Measurements from ENCODE around the gene USH2A.

USH2A gene

DNA sequence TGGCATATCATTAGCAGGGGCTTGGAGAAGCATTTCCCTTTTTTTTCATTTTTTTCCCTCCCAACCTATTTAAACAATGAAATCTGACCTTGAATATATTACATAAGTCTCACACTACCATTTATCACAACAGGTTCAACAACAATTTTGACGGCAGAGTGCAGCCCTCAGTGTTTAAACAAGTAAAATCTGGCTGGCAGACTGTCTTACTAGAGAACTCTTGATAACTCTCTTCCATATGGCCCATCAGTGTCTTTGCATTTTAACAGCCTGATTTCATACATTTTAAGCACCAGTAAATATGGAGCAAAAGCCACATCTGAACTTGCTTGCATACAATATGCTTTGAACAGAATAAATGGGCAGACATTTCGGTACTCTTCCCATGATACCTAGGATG, 643.1 kb downstream of the USH2A start:
- in situ Hi-C loops (cut with MboI; ENCODE audit: low sequenced_read_pairs) = no loop called here

GRCh38 chr1:215779729-215780128, 643.5 kb downstream of the USH2A start:
- Histone ChIP-seq H3K36me3 (replicated peaks) (no peaks in the 10 kb centered on the region), H3K4me1 (no peaks in the 10 kb centered on the region), H3K27me3 (ENCODE audit: low read depth) (no peaks in the 10 kb centered on the region), H3K9me3 (no peaks in the 10 kb centered on the region), H3K4me3 (no peak overlapping the region)
- in situ Hi-C loops (cut with MboI; ENCODE audit: low sequenced_read_pairs) = no loop called here
- no peak for DNase-seq (ENCODE audit: low spot score in 2 of 2)

More for the DNA sequence above, 643.1 kb downstream of the USH2A start:
- no peak for DNase-seq (ENCODE audit: low spot score in 2 of 2)
- Histone ChIP-seq H3K27me3 (ENCODE audit: low read depth) (no peaks in the 10 kb centered on the region), H3K4me1 (no peaks in the 10 kb centered on the region), H3K36me3 (replicated peaks) (no peaks in the 10 kb centered on the region), H3K4me3 (no peak overlapping the region), H3K9me3 (no peaks in the 10 kb centered on the region)

DNA sequence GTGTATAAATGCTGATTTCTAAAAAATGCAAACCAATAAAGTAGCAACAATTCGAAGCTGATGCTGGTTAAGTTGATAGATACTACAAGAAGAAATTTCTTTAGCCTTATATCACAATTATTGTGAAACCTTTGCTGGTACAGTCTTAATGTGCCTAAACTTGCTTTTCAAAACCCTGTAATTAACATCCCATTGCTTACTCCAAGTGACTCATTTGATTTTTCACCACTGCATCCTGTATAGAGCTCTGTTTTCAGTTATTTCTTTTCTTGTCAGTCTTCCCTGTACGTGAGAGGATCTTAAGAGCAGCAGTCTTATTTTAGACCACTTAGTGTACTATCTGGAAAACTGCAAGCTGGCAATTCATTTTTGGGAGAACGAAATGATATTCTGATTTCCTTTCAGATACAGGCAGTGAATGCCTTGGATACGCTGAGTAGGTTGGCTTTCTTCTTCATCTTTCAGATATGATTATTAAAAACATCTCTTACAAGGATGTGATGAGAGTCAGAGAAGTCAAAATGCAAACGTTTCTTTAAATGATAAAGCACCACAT, 645.8 kb downstream of the USH2A start:
- Histone ChIP-seq H3K4me1 (no peaks in the 10 kb centered on the region), H3K36me3 (replicated peaks) (no peaks in the 10 kb centered on the region), H3K27me3 (ENCODE audit: low read depth) (no peaks in the 10 kb centered on the region), H3K4me3 (no peak overlapping the region), H3K9me3 (no peaks in the 10 kb centered on the region)
- in situ Hi-C loops (cut with MboI; ENCODE audit: low sequenced_read_pairs) = no loop called here
- DNase-seq (ENCODE audit: low spot score in 2 of 2) = no peak

DNA sequence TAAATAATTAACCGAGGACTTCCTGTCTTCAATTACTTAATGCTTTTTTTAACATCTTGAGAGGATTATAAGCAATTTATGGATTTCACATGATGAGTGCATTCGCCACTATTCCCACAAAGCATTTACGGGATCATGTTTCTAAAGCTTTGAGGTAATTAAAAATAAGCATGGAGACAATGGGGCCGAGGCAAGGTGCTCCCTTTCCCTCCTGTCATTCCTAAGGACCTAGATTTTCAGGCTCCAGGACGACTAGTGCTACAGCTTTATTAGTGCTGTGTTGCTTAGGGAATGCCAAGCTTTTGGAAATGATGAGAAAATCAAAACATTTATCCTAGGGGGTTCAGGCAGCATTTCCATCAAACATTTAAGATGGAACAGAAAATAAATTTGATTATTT, 646.9 kb downstream of the USH2A start:
- DNase-seq (ENCODE audit: low spot score in 2 of 2) = no peak

GRCh38 chr1:215772151-215772550, 651.1 kb downstream of the USH2A start:
- no peak for DNase-seq (ENCODE audit: low spot score in 2 of 2)
- H3K9me3 ChIP-seq = no peaks in the 10 kb centered on the region
- H3K4me1 ChIP-seq = peaks cover 12% of the 10 kb centered on the region
- no peak overlapping the region for H3K4me3 ChIP-seq
- in situ Hi-C loops (cut with MboI; ENCODE audit: low sequenced_read_pairs) = no loop called here
- H3K27me3 ChIP-seq (ENCODE audit: low read depth) = no peaks in the 10 kb centered on the region
- H3K36me3 ChIP-seq (replicated peaks) = no peaks in the 10 kb centered on the region

More for the DNA sequence above, 646.9 kb downstream of the USH2A start:
- Histone ChIP-seq H3K9me3 (no peaks in the 10 kb centered on the region), H3K4me3 (no peak overlapping the region), H3K36me3 (replicated peaks) (no peaks in the 10 kb centered on the region), H3K4me1 (no peaks in the 10 kb centered on the region), H3K27me3 (ENCODE audit: low read depth) (no peaks in the 10 kb centered on the region)
- in situ Hi-C loops (cut with MboI; ENCODE audit: low sequenced_read_pairs) = no loop called here

- Histone ChIP-seq H3K36me3 (replicated peaks) (no peaks in the 10 kb centered on the region), H3K27me3 (ENCODE audit: low read depth) (no peaks in the 10 kb centered on the region), H3K4me1 (peaks cover 15% of the 10 kb centered on the region), H3K4me3 (no peak overlapping the region), H3K9me3 (no peaks in the 10 kb centered on the region)
- no peak for DNase-seq (ENCODE audit: low spot score in 2 of 2)
- in situ Hi-C loops (cut with MboI; ENCODE audit: low sequenced_read_pairs) = no loop called here
Measured at GRCh38 chr1:215768303-215768702, 654.9 kb downstream of the USH2A start.

DNA sequence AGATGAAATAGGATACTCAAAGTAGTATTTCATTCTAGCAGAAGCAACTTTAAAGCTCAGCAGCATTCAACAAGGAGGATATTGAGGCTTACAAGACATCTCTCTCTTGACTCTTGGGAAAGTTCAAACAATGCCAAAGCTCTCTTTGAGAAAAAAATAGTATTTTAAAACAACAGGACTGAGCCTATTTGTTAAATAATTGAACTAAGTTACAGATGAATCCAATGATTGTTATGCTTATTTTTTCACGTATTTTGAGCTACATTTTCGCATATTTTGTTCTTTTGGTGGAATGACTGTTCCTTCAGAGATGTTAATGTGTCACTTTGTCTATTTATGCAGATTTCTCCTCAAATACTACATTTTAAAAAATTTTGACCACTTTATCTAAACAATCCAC, 655.5 kb downstream of the USH2A start:
- in situ Hi-C loops (cut with MboI; ENCODE audit: low sequenced_read_pairs) = no loop called here
- DNase-seq (ENCODE audit: low spot score in 2 of 2) = peak in 1 of 2 experiments; percentile 52

DNA sequence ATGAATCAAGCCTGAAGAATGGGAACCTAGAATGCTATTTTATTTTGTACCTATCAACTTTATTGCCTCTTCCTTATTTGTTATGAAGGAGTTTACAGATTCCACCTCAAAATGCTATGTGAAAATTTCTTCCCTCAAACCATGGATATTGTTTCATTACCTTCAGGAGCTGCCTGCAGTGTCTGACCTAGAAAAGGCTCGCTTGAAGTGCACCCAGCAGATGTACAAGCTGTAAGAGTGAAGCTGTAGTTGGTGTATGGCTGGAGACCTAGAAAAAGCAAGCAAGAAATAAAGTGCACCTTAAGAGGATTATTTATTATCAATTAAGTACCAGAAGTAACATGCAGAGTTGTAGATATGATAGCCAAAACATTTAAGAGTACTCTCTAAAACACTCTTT, 656.7 kb downstream of the USH2A start:
- H3K27me3 ChIP-seq (ENCODE audit: low read depth) = no peaks in the 10 kb centered on the region

More for the DNA sequence above, 655.5 kb downstream of the USH2A start:
- Histone ChIP-seq H3K9me3 (no peaks in the 10 kb centered on the region), H3K4me1 (peaks cover 15% of the 10 kb centered on the region), H3K27me3 (ENCODE audit: low read depth) (no peaks in the 10 kb centered on the region), H3K4me3 (no peak overlapping the region), H3K36me3 (replicated peaks) (no peaks in the 10 kb centered on the region)

DNA sequence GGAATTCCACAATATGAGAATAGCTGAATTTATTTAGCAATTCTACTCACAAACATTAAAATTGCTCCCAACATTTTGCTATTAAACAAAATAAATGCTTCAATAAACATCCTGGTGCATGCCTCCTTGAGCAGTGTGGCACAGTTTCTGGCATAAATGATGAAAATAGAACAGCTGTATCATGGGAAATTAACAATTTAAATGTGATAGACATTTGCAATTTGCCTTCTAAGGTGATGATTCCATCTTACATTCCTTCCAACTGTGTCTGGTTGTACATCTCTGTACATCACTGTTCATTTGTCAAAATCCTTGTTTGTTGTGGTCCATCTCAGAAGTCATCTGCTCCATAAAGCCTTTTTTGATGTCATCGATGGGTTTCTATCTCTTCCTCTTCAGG, 657.4 kb downstream of the USH2A start:
- in situ Hi-C loops (cut with MboI; ENCODE audit: low sequenced_read_pairs) = no loop called here
- H3K9me3 ChIP-seq = no peaks in the 10 kb centered on the region
- DNase-seq (ENCODE audit: low spot score in 2 of 2) = no peak

More for the DNA sequence above, 656.7 kb downstream of the USH2A start:
- Histone ChIP-seq H3K36me3 (replicated peaks) (no peaks in the 10 kb centered on the region), H3K4me3 (no peak overlapping the region), H3K9me3 (no peaks in the 10 kb centered on the region), H3K4me1 (peaks cover 15% of the 10 kb centered on the region)
- in situ Hi-C loops (cut with MboI; ENCODE audit: low sequenced_read_pairs) = no loop called here
- DNase-seq (ENCODE audit: low spot score in 2 of 2) = no peak

GRCh38 chr1:215761446-215761845, 661.8 kb downstream of the USH2A start:
- H3K4me3 ChIP-seq = no peak overlapping the region
- H3K9me3 ChIP-seq = no peaks in the 10 kb centered on the region
- DNase-seq (ENCODE audit: low spot score in 2 of 2) = no peak
- in situ Hi-C loops (cut with MboI; ENCODE audit: low sequenced_read_pairs) = no loop called here
- H3K36me3 ChIP-seq (replicated peaks) = no peaks in the 10 kb centered on the region
- H3K27me3 ChIP-seq (ENCODE audit: low read depth) = no peaks in the 10 kb centered on the region
- peaks cover 3% of the 10 kb centered on the region; the same call in 1 of the 2 replicates for H3K4me1 ChIP-seq

More for the DNA sequence above, 657.4 kb downstream of the USH2A start:
- Histone ChIP-seq H3K36me3 (replicated peaks) (no peaks in the 10 kb centered on the region), H3K4me3 (no peak overlapping the region), H3K27me3 (ENCODE audit: low read depth) (no peaks in the 10 kb centered on the region), H3K4me1 (peaks cover 15% of the 10 kb centered on the region)

- no peak for DNase-seq (ENCODE audit: low spot score in 2 of 2)
Measured at GRCh38 chr1:215754112-215754511, 669.1 kb downstream of the USH2A start.

DNA sequence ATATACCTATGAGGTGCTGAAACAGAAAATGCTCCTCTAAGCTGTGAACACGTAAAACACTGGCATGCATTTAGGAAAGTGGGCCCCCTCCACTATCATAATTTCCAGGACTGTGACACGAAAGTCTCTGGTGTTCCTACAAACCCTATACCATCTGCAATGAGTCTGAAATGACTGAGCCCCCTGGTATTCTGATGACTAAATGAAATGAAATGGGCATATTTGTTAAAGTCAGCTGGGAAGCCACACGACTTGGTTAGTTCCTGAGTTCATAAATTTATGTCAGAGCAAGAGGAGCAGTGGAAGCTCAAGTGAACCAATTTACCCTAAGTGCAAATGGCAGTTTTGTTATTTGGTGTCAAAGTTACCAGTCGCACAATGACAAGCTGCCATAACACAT, 673.8 kb downstream of the USH2A start:
- DNase-seq (ENCODE audit: low spot score in 2 of 2) = no peak
- H3K36me3 ChIP-seq (replicated peaks) = no peaks in the 10 kb centered on the region
- H3K27me3 ChIP-seq (ENCODE audit: low read depth) = no peaks in the 10 kb centered on the region
- in situ Hi-C loops (cut with MboI; ENCODE audit: low sequenced_read_pairs) = no loop called here
- H3K4me3 ChIP-seq = no peak overlapping the region
- no peaks in the 10 kb centered on the region for H3K9me3 ChIP-seq
- no peaks in the 10 kb centered on the region for H3K4me1 ChIP-seq

More at GRCh38 chr1:215754112-215754511, 669.1 kb downstream of the USH2A start:
- in situ Hi-C loops (cut with MboI; ENCODE audit: low sequenced_read_pairs) = no loop called here
- Histone ChIP-seq H3K36me3 (replicated peaks) (no peaks in the 10 kb centered on the region), H3K27me3 (ENCODE audit: low read depth) (no peaks in the 10 kb centered on the region), H3K4me3 (no peak overlapping the region), H3K4me1 (peaks cover 3% of the 10 kb centered on the region; the same call in 1 of the 2 replicates), H3K9me3 (no peaks in the 10 kb centered on the region)

DNA sequence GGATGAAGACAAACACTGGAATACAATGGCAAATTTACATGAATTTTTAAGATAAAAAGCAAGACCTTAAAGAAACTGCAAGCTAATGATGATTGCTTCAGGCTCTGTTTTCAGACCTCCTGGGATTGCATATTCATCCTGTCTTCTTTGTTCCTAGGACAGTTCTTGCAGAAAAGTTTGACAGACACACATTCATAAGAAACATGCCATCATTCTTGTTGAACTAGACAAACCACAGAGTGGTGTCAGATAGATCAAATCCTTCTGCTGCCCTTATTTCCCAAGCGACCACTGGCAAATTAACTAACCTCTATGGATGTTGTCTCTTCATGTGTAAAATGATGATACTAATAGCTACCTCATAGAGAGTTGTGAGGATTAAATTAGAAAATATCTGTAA, 674.8 kb downstream of the USH2A start:
- Histone ChIP-seq H3K27me3 (ENCODE audit: low read depth) (no peaks in the 10 kb centered on the region), H3K9me3 (no peaks in the 10 kb centered on the region), H3K4me1 (no peaks in the 10 kb centered on the region), H3K4me3 (no peak overlapping the region), H3K36me3 (replicated peaks) (no peaks in the 10 kb centered on the region)
- DNase-seq (ENCODE audit: low spot score in 2 of 2) = no peak
- in situ Hi-C loops (cut with MboI; ENCODE audit: low sequenced_read_pairs) = no loop called here

- H3K4me3 ChIP-seq = no peak overlapping the region
- no peak for DNase-seq (ENCODE audit: low spot score in 2 of 2)
- no peaks in the 10 kb centered on the region for H3K4me1 ChIP-seq
- in situ Hi-C loops (cut with MboI; ENCODE audit: low sequenced_read_pairs) = no loop called here
- H3K9me3 ChIP-seq = no peaks in the 10 kb centered on the region
- H3K36me3 ChIP-seq (replicated peaks) = no peaks in the 10 kb centered on the region
- H3K27me3 ChIP-seq (ENCODE audit: low read depth) = no peaks in the 10 kb centered on the region
Measured at GRCh38 chr1:215744419-215744818, 678.8 kb downstream of the USH2A start.

GRCh38 chr1:215739025-215739424, 684.2 kb downstream of the USH2A start:
- in situ Hi-C loops (cut with MboI; ENCODE audit: low sequenced_read_pairs) = no loop called here

More at GRCh38 chr1:215739025-215739424, 684.2 kb downstream of the USH2A start:
- no peak overlapping the region for H3K4me3 ChIP-seq
- no peaks in the 10 kb centered on the region for H3K27me3 ChIP-seq (ENCODE audit: low read depth)
- H3K4me1 ChIP-seq = no peaks in the 10 kb centered on the region
- DNase-seq (ENCODE audit: low spot score in 2 of 2) = no peak
- no peaks in the 10 kb centered on the region for H3K36me3 ChIP-seq (replicated peaks)
- no peaks in the 10 kb centered on the region for H3K9me3 ChIP-seq

All from HAP-1 (cell line).